GM12878 (cell line): ENCODE data around the gene COX11. TPM values are rescaled to one million over a fixed set of nuclear protein-coding genes. Genes with fewer than 3 reads are reported as not detected.

Experiments
- ATAC-seq: fragments of 200-7000 bp; cut with Tn5 transposase; 3 replicates; pipeline ENCODE4 v1.9.1; 2020; ENCODE audit warnings: mild to moderate bottlenecking, moderate library complexity
- BruUV-seq: library from RNA; stranded (reverse); fragments of 400-500 nt; replicated peaks from 2 replicates; lab custom pipeline; 2021; lab: Mats Ljungman, UMichigan
- CTCF ChIA-PET: fragments of 300-600 bp; sonication (Branson Sonifier 250); formaldehyde crosslinking; extraction: SDS; loops from one replicate; lab custom pipeline; 2021; ENCODE audit warnings: inconsistent platforms; lab: Yijun Ruan, JAX
- POLR2A ChIA-PET: fragments of 350-600 bp; formaldehyde crosslinking; extraction: SDS; loops from one replicate; lab custom pipeline; 2021; ENCODE audit warnings: inconsistent platforms; lab: Charles Lee
- RAD21 ChIA-PET: fragments of 300-600 bp; sonication (Branson Sonifier 250); formaldehyde crosslinking; loops from one replicate; lab custom pipeline; 2023; ENCODE audit warnings: antibody characterized with exemption; ENCODE audit not compliant: unreplicated experiment; lab: Charles Lee
- SMC1A ChIA-PET: fragments of 300-600 bp; sonication (Branson Sonifier 250); formaldehyde crosslinking; loops from one replicate; lab custom pipeline; 2023; ENCODE audit not compliant: unreplicated experiment, uncharacterized antibody; lab: Charles Lee
- DNase-seq: peaks from one replicate; pipeline ENCODE4 v3.0.0-alpha.2; 2011; ENCODE audit warnings: low read depth, low spot score
- FAIRE-seq: peaks from 3 replicates; lab custom pipeline; 2011; peaks lifted over from hg19 to GRCh38; lab: Jason Lieb, UNC
- H2AFZ ChIP-seq: 2 replicates; pipeline ENCODE4 v1.6.0; 2011; ENCODE audit warnings: low read depth, low read length, control low read depth; ENCODE audit not compliant: control insufficient read depth
- H3K27ac ChIP-seq: 2 replicates; pipeline ENCODE4 v1.5.1; 2011; ENCODE audit warnings: control low read depth; ENCODE audit not compliant: control insufficient read depth, insufficient read depth
- H3K27me3 ChIP-seq, 2 experiments: replicated peaks in 1 of 2; 2 replicates each; pipeline versions ENCODE4 v1.6.0 to v1.6.1; 2011; ENCODE audit warnings: low read length in 1 of 2; ENCODE audit not compliant: control insufficient read depth in 2 of 2, insufficient read depth in 2 of 2
- H3K36me3 ChIP-seq, 2 experiments: 2 replicates each; pipeline ENCODE4 v1.5.1; 2011; ENCODE audit warnings: low read length in 1 of 2; ENCODE audit not compliant: control insufficient read depth in 2 of 2, insufficient read depth in 2 of 2
- H3K4me1 ChIP-seq: 2 replicates; pipeline ENCODE4 v1.6.1; 2011; ENCODE audit warnings: mild to moderate bottlenecking, low read length, moderate library complexity, mixed read lengths; ENCODE audit not compliant: control insufficient read depth, insufficient read depth
- H3K4me2 ChIP-seq: 2 replicates; pipeline ENCODE4 v1.6.0; 2011; ENCODE audit warnings: control low read depth; ENCODE audit not compliant: control insufficient read depth, insufficient read depth
- H3K4me3 ChIP-seq: fragments of 200-600 bp; sonication (generic); 2 replicates; pipeline ENCODE4 v1.5.1; 2016
- H3K79me2 ChIP-seq: 2 replicates; pipeline ENCODE4 v1.6.0; 2011; ENCODE audit warnings: low read length; ENCODE audit not compliant: control insufficient read depth, insufficient read depth
- H3K9ac ChIP-seq: 2 replicates; pipeline ENCODE4 v1.8.0; 2011; ENCODE audit warnings: low read length, control low read depth, mixed read lengths; ENCODE audit not compliant: control insufficient read depth, insufficient read depth
- H3K9me3 ChIP-seq: replicated peaks from 3 replicates; pipeline ENCODE4 v1.5.1; 2011; ENCODE audit warnings: mild to moderate bottlenecking, low read length; ENCODE audit not compliant: control insufficient read depth, insufficient read depth
- H4K20me1 ChIP-seq: 2 replicates; pipeline ENCODE4 v1.6.0; 2011; ENCODE audit not compliant: control insufficient read depth, insufficient read depth
- CBX5 ChIP-seq: sonication (generic); IDR thresholded peaks from 2 replicates; pipeline ENCODE4 v1.6.1; 2016; ENCODE audit warnings: low read depth, moderate library complexity, mild to moderate bottlenecking, inconsistent platforms
- EGR1 ChIP-seq, 2 experiments: IDR thresholded peaks; 1 replicate in 1 of 2; 2 replicates in 1 of 2; pipeline ENCODE4 v1.6.1; 2011 to 2012; ENCODE audit warnings: low read depth in 2 of 2, low read length in 2 of 2, borderline replicate concordance in 1 of 2, mild to moderate bottlenecking in 1 of 2, moderate library complexity in 1 of 2
- FOXK2 ChIP-seq: fragments of 450-650 bp; IDR thresholded peaks from 2 replicates; pipeline ENCODE4 v1.6.1; 2017; ENCODE audit warnings: mild to moderate bottlenecking, moderate library complexity
- IRF3 ChIP-seq: fragments of 450-650 bp; IDR thresholded peaks from 2 replicates; pipeline ENCODE4 v1.6.1; 2014; ENCODE audit warnings: mild to moderate bottlenecking
- KDM1A ChIP-seq: fragments of 200-600 bp; sonication (generic); IDR thresholded peaks from 2 replicates; pipeline ENCODE4 v1.6.1; 2016; ENCODE audit warnings: borderline replicate concordance
- KLF5 ChIP-seq: fragments of 450-650 bp; IDR thresholded peaks from 2 replicates; pipeline ENCODE4 v1.6.1; 2014; ENCODE audit warnings: mild to moderate bottlenecking; ENCODE audit not compliant: partially characterized antibody
- NR2C2 ChIP-seq: IDR thresholded peaks from 2 replicates; pipeline ENCODE4 v1.6.1; 2011; ENCODE audit warnings: borderline replicate concordance, low read depth; ENCODE audit not compliant: control insufficient read depth, insufficient read length
- POU2F2 ChIP-seq: IDR thresholded peaks from 3 replicates; pipeline ENCODE4 v1.6.1; 2011; ENCODE audit warnings: low read depth, mild to moderate bottlenecking, low read length, borderline replicate concordance
- SRF ChIP-seq, 2 experiments: IDR thresholded peaks; 2 replicates each; pipeline ENCODE4 v1.6.1; 2011; ENCODE audit warnings: low read depth in 2 of 2, low read length in 2 of 2, mild to moderate bottlenecking in 1 of 2, moderate library complexity in 1 of 2
- TCF3 ChIP-seq: IDR thresholded peaks from 2 replicates; pipeline ENCODE4 v1.6.1; 2012; ENCODE audit warnings: low read depth, mild to moderate bottlenecking, low read length, borderline replicate concordance; ENCODE audit not compliant: insufficient read depth
- YY1 ChIP-seq: IDR thresholded peaks from 2 replicates; pipeline ENCODE4 v1.6.1; 2011; ENCODE audit warnings: low read depth, mild to moderate bottlenecking, low read length
- ZBTB4 ChIP-seq: fragments of 450-650 bp; formaldehyde crosslinking; IDR thresholded peaks from 2 replicates; pipeline ENCODE4 v1.4.0; 2022; ENCODE audit warnings: mild to moderate bottlenecking, moderate library complexity
- ZSCAN29 ChIP-seq: fragments of 450-650 bp; IDR thresholded peaks from 2 replicates; pipeline ENCODE4 v1.6.1; 2017; ENCODE audit warnings: mild to moderate bottlenecking, moderate library complexity
- WGBS: methylation state at CpG from one replicate; pipeline ENCODE4 v1.1.6; 2016; ENCODE audit warnings: low lambda C conversion rate; ENCODE audit not compliant: insufficient replicate concordance, insufficient coverage; ENCODE audit errors: missing lambda C conversion rate; 5-methylcytosine and 5-hydroxymethylcytosine counted together
- in situ Hi-C: fragments of 300-500 bp; cut with MboI; formaldehyde crosslinking; loops from 9 replicates; pipeline ENCODE4 v1.14.3; 2018; ENCODE audit warnings: mixed read lengths
- intact Hi-C: fragments of 100-400 bp; cut with micrococcal nuclease; formaldehyde crosslinking; loops from one replicate; pipeline ENCODE4 v1.14.2; 2022; ENCODE audit not compliant: unreplicated experiment
- polyA plus RNA-seq, 11 experiments: library from polyadenylated mRNA; depleted of rRNA in 4 of 11; unstranded in 6 of 11; stranded (reverse) in 5 of 11; fragments of >200 nt; fragmentation: Nextera tagmentation in 4 of 11; fragmentation: Illumina TruSeq in 1 of 11; extraction: Ambion mirVana in 4 of 11; extraction: Trizol in 1 of 11; gene quantifications; 1 replicate in 1 of 11; 2 replicates in 10 of 11; pipeline versions ENCODE4 v1.2.1 to v1.2.3, GENCODE V29; 2011 to 2016; ENCODE audit warnings: inconsistent platforms in 2 of 11, missing spikeins in 2 of 11, low read depth in 1 of 11
- total RNA-seq, 4 experiments: library from RNA; depleted of rRNA in 3 of 4; stranded (reverse); fragments of >200 nt in 3 of 4; fragmentation: Illumina TruSeq in 1 of 4; extraction: Trizol in 1 of 4; gene quantifications; 2 replicates each; pipeline versions ENCODE4 v1.2.1 to v1.2.3, GENCODE V29; 2013 to 2021

COX11 gene
- total and polyA plus RNA-seq, 10 of the 15 experiments (the other 5 are each of a cell fraction or from before 2014, with no cell fraction given) = 13.8 to 69.4 (median 50.8) TPM

GRCh38 chr17:54980375-54980774, 11.9 kb upstream of the COX11 start:
- no TSS peak for BruUV-seq

More at GRCh38 chr17:54980375-54980774, 11.9 kb upstream of the COX11 start:
- TF ChIP-seq EGR1 (IDR thresholded peaks at IDR 0.05; ENCODE audit: borderline replicate concordance in 1 of 2, low read depth in 2 of 2, low read length in 2 of 2) (no peak), YY1 (no peak), POU2F2 (no peak), SRF (IDR thresholded peaks at IDR 0.05; ENCODE audit: low read depth in 2 of 2, low read length in 2 of 2) (no peak), IRF3 (no peak), ZBTB4 (CRISPR knock-in tag) (no peak), KLF5 (no peak), ZSCAN29 (no peak), FOXK2 (no peak), KDM1A (no peak), NR2C2 (no peak), CBX5 (no peak), TCF3 (no peak)
- RAD21 ChIA-PET = no interaction called here
- Histone ChIP-seq H2AFZ (no peak overlapping the region), H3K79me2 (no peaks in the 10 kb centered on the region), H3K36me3 (no peaks in the 10 kb centered on the region), H3K4me1 (peaks cover 12% of the 10 kb centered on the region), H3K9ac (no peak overlapping the region), H3K4me3 (no peak overlapping the region), H3K9me3 (peaks cover 3% of the 10 kb centered on the region; the same call in 2 of the 3 replicates), H3K4me2 (no peak overlapping the region), H4K20me1 (no peaks in the 10 kb centered on the region), H3K27ac (no peak overlapping the region), H3K27me3 (no peaks in the 10 kb centered on the region)
- no peak for ATAC-seq
- SMC1A ChIA-PET = interaction anchor here (0.9 kb wide), 1 partner anchor 13 kb away, joined by 3 read pairs; no protein-coding TSS in a partner anchor
- intact Hi-C loops = no loop called here
- WGBS = 55% methylated on average over 3 of the region's 3 CpGs
- in situ Hi-C loops = no loop called here
- POLR2A ChIA-PET = no interaction called here
- DNase-seq = no peak
- FAIRE-seq = no peak
- CTCF ChIA-PET = interaction anchor here (1.8 kb wide), 1 partner anchor 314 kb away, joined by 5 read pairs; no protein-coding TSS in a partner anchor
